Fibroblast of mammary gland (primary cell): ENCODE data around the gene KHDRBS2.

Experiments used
- DNase-seq: peaks from one replicate; pipeline ENCODE4 v3.0.0-alpha.2; 2010; ENCODE audit warnings: low read depth
- H3K4me3 ChIP-seq: 2 replicates; pipeline ENCODE4 v1.5.1; 2011; ENCODE audit warnings: low read depth, mild to moderate bottlenecking, low read length, moderate library complexity; ENCODE audit not compliant: control insufficient read depth
- TF ChIP-seq, protein P1 (sequence below): conservative IDR thresholded peaks from 2 replicates; pipeline ENCODE4 v1.5.1; 2011; ENCODE audit warnings: low read depth, low read length, inconsistent platforms; ENCODE audit not compliant: control insufficient read depth, insufficient read depth

KHDRBS2 gene

DNA sequence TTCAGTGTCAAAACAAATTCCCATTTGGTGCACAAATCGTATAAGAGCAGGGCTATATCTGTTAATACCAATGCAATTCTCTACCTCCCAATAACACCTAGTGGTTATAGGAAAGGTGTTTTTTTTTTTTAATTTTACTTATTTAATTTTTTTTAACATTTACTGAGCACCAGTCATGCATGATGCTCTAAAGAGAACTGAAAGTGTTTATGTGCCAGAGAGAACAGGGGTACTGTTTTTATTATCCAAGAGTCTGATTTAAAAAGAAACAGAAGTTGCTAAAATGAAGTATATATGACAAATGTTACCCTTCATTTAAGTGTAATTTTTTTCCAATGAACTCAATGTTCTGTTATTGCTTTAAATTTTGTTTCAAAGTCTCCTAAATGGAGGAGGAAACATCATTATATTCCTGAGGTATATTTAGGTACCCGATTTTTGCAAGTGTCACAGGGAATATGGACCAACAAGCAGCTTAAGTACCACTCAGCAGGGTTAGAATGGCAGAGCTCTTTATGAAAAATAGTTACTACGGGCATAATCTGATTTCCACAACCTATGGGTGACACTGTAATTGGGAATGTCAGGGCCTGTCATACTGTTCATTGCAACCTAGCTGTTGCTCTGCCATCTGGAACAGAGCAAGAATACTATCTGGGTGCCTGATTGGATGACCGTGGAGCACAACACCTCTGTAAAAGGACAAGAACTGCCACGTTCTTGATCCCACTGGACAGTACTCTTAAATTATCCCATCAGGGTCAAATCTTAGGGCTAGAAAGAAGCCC lies 195.4 kb downstream of the KHDRBS2 start:
- TF ChIP-seq, protein P1, sequence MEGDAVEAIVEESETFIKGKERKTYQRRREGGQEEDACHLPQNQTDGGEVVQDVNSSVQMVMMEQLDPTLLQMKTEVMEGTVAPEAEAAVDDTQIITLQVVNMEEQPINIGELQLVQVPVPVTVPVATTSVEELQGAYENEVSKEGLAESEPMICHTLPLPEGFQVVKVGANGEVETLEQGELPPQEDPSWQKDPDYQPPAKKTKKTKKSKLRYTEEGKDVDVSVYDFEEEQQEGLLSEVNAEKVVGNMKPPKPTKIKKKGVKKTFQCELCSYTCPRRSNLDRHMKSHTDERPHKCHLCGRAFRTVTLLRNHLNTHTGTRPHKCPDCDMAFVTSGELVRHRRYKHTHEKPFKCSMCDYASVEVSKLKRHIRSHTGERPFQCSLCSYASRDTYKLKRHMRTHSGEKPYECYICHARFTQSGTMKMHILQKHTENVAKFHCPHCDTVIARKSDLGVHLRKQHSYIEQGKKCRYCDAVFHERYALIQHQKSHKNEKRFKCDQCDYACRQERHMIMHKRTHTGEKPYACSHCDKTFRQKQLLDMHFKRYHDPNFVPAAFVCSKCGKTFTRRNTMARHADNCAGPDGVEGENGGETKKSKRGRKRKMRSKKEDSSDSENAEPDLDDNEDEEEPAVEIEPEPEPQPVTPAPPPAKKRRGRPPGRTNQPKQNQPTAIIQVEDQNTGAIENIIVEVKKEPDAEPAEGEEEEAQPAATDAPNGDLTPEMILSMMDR: no peak
- DNase-seq: no peak
- no peak overlapping the region for H3K4me3 ChIP-seq

DNA sequence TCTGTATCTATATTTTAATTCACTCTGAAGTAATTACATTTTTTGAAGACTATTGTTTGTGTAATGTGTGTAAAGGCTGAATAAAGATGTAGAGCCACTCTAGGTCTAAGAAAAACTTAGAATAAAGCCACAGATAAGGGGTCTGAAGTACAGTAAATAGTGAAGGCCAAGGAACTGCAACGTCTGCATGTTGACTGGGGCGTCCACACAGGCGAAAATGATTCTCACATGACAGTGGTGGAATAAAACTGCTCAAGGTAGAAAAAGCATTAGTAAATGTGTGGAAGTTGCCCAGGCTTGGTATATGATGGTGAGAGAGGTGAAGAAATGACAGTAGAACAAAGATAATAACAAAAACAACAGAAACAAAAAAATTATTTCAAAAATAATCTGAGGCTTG lies 196.2 kb downstream of the KHDRBS2 start:
- H3K4me3 ChIP-seq: no peak overlapping the region
- no peak for DNase-seq
- TF ChIP-seq, protein P1: no peak

DNA sequence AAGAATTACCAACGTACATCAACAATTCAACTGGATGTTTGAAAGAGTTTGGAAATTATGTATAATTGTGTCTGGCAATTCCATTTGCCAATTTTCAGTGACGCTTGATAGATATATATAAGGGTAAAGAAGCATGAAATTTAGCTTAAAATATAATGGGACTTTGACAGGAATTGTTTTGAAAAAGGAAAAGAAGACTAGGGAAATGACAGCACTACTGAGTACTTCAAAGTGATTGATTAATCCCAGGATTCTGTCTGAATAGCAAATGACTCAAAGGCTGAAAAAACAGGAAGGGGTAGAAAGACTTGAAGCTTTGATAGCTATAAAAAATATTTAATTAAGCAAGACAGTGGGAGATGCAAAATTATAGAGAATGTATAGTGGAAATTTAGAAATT lies 200.0 kb downstream of the KHDRBS2 start:
- no peak overlapping the region for H3K4me3 ChIP-seq
- TF ChIP-seq, protein P1: no peak
- DNase-seq: no peak

DNA sequence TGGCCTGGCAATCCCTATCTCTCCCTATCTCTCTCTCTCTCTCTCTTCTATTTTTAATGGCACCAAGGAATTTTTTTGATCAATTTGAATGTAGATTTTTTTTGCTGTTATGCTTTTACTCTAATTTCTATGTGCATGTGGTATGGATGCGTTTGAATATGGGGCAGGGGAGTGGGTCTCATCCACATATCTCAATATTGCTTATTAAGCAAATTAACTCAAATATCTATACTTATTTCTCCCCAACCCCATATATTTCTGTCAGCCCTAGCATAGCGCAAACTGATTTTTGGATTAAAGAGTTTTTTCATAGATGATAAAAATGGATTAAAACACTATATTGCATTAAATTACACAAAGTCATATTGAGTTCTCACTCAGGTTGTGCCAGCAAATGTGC lies 210.2 kb downstream of the KHDRBS2 start:
- H3K4me3 ChIP-seq: no peak overlapping the region
- no peak for DNase-seq
- TF ChIP-seq, protein P1: no peak

DNA sequence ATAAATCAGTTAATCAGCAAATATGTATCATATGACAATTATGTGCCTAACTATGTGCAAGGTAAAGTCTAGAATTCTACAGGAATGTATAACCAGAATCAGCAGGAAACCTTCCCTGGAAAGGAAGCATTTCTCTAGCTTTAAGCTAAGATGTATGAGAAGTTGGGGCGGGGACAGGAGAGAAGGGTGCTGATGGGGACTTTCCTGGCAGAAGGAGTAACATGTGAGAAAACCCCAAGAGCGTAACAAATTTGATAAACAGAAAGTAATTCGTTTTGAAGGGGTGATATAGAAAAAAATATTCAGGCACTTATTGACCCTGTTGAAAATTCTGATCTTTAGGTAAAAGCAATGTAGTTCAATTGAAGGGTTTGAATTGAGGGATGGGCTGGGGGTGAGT lies 226.1 kb downstream of the KHDRBS2 start:
- no peak overlapping the region for H3K4me3 ChIP-seq
- DNase-seq: no peak
- TF ChIP-seq, protein P1: no peak

DNA sequence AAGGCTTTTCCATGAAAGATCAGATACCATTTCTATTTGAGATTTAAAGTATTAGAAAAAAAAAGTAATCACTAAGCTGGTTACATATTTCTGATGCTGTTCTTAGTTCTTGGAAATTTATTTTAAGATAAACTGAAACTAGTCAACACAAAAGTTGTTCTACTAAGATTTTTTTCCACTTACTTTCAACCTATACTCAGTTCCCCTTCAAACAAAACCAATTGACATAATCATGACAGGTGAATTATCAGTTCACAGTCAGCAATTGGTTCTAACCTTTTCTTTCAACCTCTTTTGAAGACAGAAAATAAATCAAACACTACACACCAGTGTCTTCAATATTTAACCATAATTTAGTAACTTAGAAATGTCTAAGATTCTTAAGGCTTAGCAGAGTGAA lies 228.7 kb downstream of the KHDRBS2 start:
- TF ChIP-seq, protein P1: no peak
- H3K4me3 ChIP-seq: no peak overlapping the region
- no peak for DNase-seq
